Measurements from ENCODE around the gene CEND1.

CEND1 gene

DNA sequence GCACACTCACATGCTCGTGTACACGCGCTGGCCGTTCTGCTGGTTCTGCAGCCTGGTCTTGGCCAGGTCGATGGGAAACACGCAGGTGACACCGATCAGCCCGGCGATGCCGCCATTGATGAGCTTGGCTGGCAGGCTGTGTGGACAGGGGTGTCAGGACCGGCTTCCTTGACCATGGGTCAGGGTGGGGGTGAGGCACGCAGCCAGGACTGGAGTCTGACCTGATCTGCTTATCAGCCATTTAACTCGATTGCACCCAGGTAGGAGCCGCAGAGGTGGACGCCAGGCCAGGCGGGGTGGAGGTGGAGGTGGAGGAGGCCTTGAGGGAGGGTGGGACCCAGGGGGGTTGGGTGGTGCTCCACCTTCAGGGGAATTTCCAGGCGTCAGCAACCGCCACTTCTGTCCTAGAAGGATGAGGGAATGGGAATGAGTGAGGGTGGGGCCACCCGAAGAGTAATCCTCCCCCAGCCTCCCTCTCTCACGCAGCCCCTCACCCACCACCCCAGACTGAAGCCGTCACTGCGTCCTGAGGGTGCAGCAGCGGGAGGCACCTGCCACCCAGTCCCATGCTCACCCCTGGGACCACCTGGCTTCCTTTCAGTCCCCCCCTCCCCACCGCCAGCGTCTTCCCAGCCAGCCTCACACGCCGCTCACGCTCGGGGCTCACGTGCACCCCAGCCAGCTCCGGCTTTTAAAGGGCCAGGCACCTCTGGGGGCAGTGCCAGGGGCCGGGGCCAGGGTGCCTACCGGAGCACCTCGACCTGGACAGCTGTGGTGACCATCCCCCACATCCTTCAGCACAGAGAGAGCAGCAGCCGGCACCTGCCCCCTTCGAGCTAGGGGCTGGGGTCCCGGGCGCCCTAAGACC is 5.1 kb upstream of the CEND1 start:
- no peak for DNase-seq

GRCh38 chr11:794013-794765 is 4.3 kb upstream of the CEND1 start:
- no peak for DNase-seq

GRCh38 chr11:793556-793955 is 3.7 kb upstream of the CEND1 start:
- DNase-seq: no peak

DNA sequence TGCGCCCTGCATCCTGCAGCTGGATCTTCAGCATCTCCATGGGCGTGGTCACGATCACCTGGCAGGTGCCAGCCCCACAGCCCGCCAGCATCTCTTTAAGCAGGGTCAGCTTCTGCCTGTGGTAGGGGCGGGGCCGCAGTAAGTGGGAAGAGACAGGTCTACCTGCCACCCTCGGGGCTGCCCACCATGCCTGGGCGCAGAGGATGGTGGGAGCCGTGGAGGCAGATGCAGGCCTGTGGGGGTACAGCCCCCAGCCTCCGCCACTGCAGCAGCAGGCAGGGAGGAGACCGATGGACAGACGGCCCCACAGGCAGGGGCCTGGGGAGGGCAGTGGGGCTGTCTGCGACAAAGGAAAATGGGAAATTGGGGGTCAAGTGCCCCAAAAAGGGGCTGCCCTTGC is 3.0 kb upstream of the CEND1 start:
- DNase-seq: no peak

DNA sequence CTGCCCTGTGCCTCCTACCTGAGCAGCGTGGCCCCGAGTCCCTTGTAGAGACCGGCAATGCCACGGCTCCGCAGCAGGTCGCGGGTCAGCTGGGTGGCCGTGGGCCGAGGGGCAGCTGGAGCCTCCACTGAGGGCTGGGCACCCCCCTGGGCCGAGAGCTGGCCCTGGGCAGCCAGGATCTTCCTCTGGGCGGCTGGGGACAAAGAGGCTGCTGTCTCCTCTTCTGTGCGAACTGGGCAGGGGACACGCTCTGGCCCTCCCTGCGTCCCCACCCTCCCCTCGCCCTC is 2.6 kb upstream of the CEND1 start:
- no peak for DNase-seq

DNA sequence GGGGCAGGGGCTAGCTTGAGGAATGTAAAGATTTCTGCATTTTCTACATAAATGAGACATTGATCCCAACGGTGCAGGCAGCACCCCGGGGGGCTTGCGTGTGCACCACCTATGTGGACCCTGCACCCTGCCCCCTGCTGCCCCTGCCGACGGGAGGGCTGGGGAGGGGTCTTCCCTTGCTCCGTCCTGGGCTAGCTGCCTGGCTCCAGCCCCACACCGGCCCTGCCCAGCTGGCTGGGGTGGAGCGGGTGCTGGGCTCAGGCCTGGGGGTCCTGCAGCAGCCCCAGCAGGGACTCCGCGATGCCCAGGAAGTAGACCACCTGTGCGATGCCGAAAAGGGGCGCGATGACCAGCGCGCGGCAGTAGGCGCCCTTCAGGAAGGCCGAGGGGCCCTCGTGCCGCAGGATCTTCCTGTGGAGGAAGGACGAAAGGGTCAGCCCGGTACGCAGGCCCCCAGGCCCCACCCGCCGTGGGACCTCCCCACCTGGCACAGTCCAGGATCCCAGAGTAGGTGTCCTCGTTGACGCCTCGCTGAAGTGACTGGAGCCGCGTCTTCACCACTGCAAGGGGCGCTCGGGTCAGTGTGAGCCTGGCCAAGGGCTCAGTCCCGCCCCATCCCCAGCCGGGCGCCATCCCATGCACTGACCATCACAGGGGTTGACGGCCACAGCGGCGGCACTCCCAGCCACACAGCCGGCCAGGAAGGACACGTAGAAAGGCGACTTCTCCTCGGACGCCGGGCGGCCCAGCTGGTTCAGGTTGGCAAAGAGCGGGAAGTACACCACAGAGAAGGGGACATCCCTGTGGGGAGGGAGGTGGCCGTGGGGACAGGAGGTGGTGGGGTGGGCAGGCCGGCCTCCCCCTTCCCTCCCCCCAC is 2.0 kb upstream of the CEND1 start:
- DNase-seq: no peak

DNA sequence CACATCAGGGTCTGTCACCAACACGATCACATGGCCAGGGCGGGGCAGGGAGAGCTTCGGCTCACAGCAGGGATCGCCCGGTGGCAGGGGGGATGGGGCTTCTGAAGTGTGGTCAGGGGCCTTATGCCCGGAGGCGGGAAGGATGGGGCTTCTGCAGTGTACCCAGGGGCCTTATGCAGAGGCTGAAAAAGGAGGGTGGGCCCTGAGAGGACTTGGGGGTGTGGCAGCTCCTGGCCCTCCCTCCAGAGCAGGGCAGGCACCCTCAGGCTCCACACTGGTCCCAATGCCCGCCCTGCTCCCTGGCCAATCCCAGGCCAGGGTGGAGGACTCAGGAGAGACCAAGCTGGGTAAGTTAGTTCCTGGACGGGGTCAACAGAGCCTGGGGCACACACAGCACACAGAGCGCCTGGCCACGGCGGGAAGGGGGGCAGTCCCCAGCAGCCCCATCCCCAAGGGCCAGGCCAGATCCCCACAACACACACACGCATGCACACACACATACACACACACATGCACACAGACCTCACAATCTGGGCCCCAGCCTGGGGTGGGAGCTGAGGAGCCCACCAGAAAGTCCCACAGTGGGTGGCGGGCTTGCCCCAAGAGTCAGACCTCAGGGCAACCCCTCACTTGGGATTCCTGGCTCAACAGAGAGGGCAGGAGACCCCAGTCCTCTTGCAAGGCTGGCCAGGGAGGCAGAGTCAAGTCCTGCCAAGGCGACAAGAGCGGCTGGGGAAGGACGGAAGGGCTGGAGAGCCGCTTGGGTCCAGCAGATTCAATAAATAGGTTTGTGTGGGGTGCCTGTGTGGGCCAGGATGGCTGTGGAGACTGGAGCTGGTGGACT is 1.1 kb upstream of the CEND1 start:
- DNase-seq: no peak

GRCh38 chr11:788953-789940 is 643 bp downstream of the CEND1 start:
- DNase-seq: no peak

GRCh38 chr11:788009-788640 is 1.8 kb downstream of the CEND1 start:
- DNase-seq: no peak

DNA sequence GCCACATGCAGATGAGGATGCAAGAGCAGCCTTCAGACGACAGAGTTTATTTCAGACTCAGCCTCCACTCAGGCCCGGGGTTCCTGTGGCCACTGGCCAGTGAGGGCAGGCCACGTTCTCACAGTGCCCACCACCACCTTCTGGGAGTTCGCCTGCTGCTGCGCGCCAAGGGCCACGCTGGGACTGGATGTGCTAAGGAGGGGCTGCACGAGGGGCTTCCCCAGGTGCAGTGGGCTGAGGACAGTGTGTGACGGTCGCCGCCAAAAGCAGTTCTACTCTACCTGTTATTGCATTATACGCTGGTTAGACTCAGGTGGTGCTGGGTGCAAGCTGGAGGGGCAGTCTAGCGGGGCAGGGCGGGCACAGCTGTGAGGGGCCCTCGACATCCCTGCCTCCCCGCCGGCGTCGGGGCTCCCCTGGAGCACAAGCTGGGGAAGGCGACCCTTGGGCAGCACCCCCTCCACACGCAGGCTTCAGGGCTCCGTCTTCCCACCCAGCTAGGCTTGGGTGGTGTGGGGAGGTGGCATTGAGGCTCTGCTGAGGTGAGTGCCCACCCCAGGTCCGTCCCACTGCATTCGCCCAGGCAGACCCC is 2.7 kb downstream of the CEND1 start:
- DNase-seq: no peak

DNA sequence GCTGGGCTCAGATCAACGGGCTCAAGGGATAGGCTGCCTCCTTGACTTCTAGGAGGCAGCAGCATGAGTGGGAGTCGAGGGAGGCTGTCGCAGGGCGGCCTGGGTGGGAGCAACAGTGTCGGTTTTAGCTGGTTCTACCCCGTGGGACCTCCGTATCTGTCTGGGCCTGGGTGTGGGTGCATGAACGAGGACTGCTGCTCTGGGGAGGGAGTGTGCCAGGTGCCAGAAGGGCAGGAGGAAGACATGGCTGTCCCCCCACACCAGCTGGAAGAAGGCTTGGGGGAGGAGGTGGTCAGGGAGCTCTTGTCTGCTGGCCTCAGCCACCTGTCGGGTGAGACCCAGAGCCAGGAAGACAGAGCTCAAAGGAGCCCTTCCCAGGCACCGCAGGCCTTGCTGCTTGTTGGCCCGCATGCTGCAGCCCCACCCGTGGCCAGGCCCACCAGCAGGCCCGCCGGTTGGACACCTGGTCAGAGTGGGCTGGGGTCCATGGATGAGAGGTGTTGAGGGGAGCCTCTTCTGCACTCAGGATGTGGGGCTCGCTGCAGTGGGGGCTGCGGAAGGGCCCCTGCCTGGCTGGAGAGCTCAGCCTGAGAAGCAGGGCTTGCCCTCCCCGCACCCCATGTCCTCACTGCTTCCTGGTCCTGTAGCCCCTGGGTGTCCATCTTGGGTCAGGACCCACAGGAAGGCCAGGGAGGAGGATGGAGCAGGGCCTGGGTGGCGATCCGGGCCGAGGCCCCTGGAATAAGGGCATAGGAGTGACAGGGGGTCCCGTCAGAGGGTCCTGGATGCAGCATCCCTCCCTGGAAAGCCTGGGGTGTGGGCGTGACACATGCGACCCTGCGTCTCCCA is 3.4 kb downstream of the CEND1 start:
- DNase-seq: no peak

GRCh38 chr11:783581-784015 is 6.3 kb downstream of the CEND1 start:
- DNase-seq: no peak

DNA sequence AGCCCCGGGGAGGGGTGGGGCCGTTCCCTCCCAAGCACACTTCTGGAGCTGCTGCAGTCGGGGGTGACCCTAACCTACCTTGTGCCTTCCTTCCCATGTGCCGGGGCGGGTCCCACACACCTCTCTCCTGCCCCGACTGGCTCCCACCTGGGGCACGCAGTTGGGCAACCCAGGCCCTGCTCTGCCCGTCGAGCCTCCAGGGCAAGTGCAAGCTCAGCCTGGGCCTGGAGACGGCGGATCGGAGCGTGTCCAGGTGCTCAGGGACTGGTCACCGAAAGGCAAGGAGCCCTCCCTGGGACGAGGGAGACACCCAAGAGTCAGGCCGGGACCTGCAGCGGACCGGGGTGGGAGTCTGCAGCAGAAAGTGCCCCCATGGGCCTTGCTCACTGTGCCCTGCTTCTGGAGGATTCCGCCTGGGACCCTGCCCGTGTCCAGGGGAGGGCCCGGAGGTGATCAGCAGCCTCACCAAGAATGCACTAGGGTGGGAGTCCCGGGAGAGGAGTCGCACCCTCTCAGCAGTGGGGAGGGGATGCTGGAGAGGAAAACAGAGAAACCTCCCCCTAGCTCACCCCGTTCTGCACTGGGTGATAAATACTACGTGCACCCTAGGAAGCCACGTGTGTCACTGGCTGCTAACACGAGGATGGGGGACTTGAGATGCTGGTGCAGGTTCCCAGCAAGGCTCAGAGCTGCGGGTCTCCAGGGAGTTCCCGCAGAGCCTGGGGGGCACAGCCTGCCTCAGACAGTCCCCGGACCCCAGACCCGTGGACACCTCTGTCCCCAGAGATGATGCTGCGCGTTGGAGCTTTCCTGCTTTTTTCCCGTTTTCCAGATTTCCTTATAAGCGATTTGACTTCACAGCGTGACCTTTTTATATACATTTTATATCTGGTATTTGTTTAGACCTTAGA is 7.4 kb downstream of the CEND1 start:
- no peak for DNase-seq

DNA sequence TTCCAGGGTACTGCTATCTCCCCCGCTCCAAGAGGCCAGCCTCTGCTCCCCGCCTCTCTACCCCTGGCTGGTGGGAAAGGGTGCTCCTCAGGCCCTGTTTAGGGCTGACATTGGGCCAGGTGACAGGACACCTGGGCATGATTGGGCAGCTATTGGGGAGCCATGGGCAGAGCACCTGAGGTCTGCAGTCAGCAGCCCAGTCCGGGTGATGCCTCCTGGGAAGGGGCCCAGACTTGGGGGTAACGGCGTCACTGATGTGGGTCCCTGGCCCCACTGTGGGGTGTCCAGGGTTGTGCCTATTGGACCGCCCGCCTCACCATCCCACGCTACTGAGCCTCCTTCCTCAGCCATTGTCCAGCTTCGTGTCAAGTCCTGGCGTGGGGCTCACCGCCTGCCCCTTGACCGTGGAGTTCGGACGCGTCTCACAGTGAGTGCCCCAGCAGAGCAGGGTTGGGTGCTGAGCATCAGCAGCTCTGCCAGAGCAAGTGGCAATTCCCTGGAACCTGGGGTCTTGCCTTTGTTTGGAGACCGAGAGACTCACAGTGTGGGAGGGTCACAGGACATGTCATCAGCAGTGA is 9.8 kb downstream of the CEND1 start:
- DNase-seq: no peak

DNA sequence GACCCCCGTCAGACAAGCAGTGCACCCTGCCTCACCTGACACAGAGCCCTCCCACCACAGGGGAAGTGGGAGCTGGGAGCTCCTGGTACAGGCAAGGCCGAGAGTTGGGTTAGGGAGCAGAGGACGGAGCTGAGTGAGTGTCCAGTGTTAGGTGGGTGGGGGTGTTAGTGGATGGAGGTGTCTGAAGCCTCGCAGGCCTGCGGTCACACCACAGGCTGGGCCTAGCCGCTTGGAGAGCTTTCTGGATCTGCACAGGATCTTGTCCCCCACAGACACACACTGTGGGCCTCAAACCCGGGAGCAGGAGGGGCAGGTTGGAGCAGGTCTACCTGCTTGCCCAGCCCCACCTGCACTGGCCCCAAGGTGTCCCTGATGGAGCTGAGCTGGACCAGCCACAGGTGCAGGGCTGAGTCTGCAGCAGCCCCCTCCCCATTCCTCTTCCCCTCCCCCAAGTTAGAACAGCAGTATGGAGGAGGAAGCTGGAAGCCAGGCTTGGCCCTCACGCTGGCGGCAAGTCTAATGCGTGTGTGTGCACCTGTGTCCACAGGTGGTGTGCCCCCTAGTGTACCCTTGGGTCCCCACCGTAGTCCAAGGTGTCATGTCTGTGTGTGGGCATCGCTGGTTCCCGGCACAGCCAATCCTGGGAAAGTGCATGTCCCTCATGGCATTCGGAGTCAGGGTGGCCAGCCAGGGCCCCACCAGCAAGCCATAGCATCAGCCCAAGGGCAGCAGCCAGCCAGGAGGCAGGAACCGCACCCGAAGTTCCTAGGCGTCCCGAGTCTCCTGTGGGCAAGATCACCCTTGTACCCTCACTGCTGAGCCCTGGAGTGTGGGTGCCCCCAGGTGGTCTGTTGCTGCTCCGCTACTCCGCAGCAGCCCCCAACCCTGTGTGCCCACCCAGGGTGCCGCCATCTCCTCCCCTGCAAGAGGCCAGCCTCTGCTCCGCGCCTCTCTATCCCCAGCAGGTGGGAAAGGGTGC is 10.6 kb downstream of the CEND1 start:
- DNase-seq: no peak
